Activated T-helper 2 cell treated with anti-CD3 and anti-CD28 coated beads, Interferon-gamma antibody, Interleukin-2, Interleukin-4, amounts not matched to agents 10 μg/mL and 5 μg/mL and 100 μg/mL, durations not matched to agents 14 hours and 24 hours and 36 hours (primary cell): ENCODE measurements around the gene SLC16A7. TPM values are rescaled to one million over a fixed set of nuclear protein-coding genes. Genes with fewer than 3 reads are reported as not detected.

Experiments
- DNase-seq: peaks from one replicate; pipeline ENCODE4 v3.0.0; 2021; ENCODE audit warnings: low spot score
- H3K27ac Mint-ChIP-seq: one replicate; pipeline ENCODE4 v1.8.0; 2021; ENCODE audit warnings: mixed read lengths
- H3K27me3 Mint-ChIP-seq: one replicate; pipeline ENCODE4 v1.8.0; 2021; ENCODE audit warnings: low read depth, mixed read lengths
- H3K36me3 Mint-ChIP-seq: one replicate; pipeline ENCODE4 v1.8.0; 2021; ENCODE audit warnings: low read depth, mixed read lengths
- H3K4me1 Mint-ChIP-seq: one replicate; pipeline ENCODE4 v1.8.0; 2021; ENCODE audit warnings: low read depth, mixed read lengths
- H3K4me3 Mint-ChIP-seq: one replicate; pipeline ENCODE4 v1.8.0; 2021; ENCODE audit warnings: low read depth, mild to moderate bottlenecking, moderate library complexity, mixed read lengths
- H3K9me3 Mint-ChIP-seq: one replicate; pipeline ENCODE4 v1.8.0; 2021; ENCODE audit warnings: mixed read lengths
- intact Hi-C: fragments of 100-400 bp; cut with micrococcal nuclease; formaldehyde crosslinking; loops from one replicate; pipeline ENCODE4 v1.15.1; 2023
- total RNA-seq: library from RNA; stranded (reverse); gene quantifications from 2 replicates; pipeline ENCODE4 v1.2.3, GENCODE V29; 2022

The SLC16A7 gene
- total RNA-seq, 1 donor from 2014 or later, result 29.1 TPM

DNA sequence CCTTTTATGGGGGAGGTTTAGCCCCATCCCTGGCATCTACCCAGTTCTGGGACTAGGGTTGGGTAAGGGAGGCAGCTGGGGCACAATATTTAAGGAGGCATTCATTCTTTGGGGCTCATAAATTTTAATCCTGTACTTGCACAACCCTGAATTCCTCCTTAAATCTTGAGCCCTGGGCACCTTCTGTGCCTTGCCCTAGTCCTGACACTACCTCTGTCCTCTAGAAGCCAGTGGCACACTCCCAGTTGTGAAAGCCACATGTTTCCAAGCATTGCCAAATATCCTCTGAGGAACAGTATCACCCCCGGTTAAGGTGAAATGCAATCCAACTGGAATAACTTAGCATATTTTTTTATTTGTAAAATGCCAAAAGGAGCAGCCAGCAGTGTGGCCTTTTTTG, 36.6 kb downstream of the SLC16A7 start:
- peaks cover 18% of the 10 kb centered on the region for H3K4me1 Mint-ChIP-seq
- no peaks in the 10 kb centered on the region for H3K27me3 Mint-ChIP-seq
- H3K27ac Mint-ChIP-seq, result no peak overlapping the region
- no peaks in the 10 kb centered on the region for H3K9me3 Mint-ChIP-seq
- H3K36me3 Mint-ChIP-seq, result peaks cover 35% of the 10 kb centered on the region
- no peak overlapping the region for H3K4me3 Mint-ChIP-seq
- intact Hi-C loops, result no loop called here
- no peak for DNase-seq

DNA sequence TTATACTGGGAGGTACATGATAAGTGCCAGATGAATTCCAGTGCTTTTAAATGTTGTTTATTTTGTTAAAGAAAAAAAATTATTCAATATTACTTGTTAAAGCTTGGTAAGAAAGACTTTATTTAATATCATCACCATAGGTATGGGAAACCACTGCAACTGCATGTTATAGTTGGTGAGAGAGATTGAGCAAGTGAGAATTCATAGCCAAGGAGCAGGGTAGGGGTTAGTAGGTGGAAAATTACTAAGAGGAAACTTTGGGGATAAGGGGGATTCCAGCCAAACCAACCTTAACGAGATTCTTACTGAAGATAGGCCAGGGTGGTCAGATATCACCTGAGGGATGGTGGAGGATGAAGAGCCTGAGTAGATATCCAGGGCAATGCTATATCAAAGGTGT, 38.4 kb downstream of the SLC16A7 start:
- Mint-ChIP-seq H3K4me3 (no peak overlapping the region), H3K27me3 (no peaks in the 10 kb centered on the region), H3K4me1 (peaks cover 19% of the 10 kb centered on the region), H3K36me3 (peaks cover 23% of the 10 kb centered on the region), H3K27ac (no peak overlapping the region), H3K9me3 (no peaks in the 10 kb centered on the region)
- no peak for DNase-seq
- intact Hi-C loops, result no loop called here

DNA sequence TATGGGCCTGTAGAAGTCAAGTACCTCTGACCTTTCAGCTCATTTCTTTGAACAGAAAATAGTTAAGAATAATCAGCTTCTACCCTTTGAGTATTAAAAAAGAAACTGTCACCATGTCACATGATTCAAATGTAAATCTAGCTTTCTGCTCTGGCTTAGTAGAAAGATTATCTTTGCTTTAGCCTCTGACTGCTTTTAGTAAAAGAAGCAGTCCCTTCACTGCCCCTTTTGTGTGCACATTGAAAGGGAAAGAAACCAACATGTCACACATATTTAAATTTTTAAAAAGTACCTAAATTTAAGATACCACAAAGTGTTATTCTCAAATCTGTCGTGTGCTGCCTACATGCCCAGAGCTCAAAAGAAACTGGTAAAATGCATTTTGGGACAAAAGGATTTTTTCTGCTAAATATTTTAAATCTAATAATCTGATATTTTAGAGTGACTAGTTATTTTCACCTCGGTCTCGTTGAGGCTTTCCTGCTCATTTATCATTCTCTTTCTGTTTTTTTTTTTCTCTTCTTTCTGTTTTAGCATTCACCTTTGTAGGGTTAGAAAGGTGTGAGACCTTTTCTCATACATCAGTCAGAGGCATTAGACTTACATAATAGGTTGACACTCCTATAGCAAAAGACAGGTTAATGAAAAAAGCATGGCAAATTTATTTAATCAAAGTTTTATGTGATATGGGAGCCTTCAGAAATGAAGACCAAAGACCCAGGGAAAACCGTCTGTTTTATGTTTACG, 41.3 kb downstream of the SLC16A7 start:
- H3K27ac Mint-ChIP-seq, result no peak overlapping the region
- DNase-seq, result no peak
- intact Hi-C loops, result loop anchor here (5.0 kb wide), 1 partner anchor 40 kb away; the partner anchor contains the start of gene SLC16A7
- H3K4me3 Mint-ChIP-seq, result no peak overlapping the region
- H3K4me1 Mint-ChIP-seq, result peaks cover 12% of the 10 kb centered on the region
- peaks cover 1% of the 10 kb centered on the region for H3K9me3 Mint-ChIP-seq
- peaks cover 25% of the 10 kb centered on the region for H3K36me3 Mint-ChIP-seq
- no peaks in the 10 kb centered on the region for H3K27me3 Mint-ChIP-seq

DNA sequence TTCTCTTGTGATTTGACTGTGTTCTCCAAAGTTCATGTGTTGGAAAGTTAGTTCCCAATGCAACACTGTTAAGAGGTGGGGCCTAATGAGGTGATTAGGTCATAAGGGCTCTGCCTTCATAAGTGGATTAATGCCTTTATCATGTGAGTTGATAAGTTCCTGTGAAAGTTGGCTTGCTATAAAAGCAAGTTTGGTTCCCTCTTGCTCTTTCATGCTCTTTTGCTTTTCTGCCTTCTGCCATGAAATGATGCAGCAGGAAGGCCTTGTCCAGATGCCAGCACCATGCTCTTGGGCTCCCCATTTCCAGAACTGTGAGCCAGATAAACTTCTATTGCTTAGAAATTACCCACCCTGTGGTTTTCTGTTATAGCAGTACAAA, 41.9 kb downstream of the SLC16A7 start:
- Mint-ChIP-seq H3K9me3 (peaks cover 6% of the 10 kb centered on the region), H3K36me3 (peaks cover 27% of the 10 kb centered on the region), H3K27ac (no peak overlapping the region), H3K27me3 (no peaks in the 10 kb centered on the region), H3K4me1 (peaks cover 12% of the 10 kb centered on the region), H3K4me3 (no peak overlapping the region)
- intact Hi-C loops, result loop anchor here (5.0 kb wide), 1 partner anchor 40 kb away; the partner anchor contains the start of gene SLC16A7
- no peak for DNase-seq

DNA sequence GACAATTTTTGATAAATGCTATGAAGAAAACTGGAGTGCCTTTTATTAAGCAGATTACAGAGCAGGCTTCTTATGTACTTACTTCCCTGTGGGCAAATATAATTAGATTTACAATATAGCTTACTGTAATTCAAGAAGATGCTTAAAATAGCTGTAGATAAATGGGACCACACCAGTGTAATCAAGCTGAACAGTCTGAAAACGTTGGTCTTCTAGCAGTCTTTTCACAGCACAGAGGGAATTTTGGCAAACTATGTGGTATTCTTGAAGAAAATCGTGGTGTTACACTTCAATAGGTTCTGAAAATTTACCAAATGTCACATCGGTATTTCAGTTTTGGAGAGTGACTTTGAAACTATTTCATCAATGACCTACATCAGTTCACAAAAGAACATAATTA, 47.7 kb downstream of the SLC16A7 start:
- H3K4me1 Mint-ChIP-seq, result no peaks in the 10 kb centered on the region
- peaks cover 39% of the 10 kb centered on the region for H3K9me3 Mint-ChIP-seq
- H3K27me3 Mint-ChIP-seq, result no peaks in the 10 kb centered on the region
- H3K27ac Mint-ChIP-seq, result no peak overlapping the region
- peaks cover 70% of the 10 kb centered on the region for H3K36me3 Mint-ChIP-seq
- intact Hi-C loops, result no loop called here
- no peak overlapping the region for H3K4me3 Mint-ChIP-seq
- no peak for DNase-seq

DNA sequence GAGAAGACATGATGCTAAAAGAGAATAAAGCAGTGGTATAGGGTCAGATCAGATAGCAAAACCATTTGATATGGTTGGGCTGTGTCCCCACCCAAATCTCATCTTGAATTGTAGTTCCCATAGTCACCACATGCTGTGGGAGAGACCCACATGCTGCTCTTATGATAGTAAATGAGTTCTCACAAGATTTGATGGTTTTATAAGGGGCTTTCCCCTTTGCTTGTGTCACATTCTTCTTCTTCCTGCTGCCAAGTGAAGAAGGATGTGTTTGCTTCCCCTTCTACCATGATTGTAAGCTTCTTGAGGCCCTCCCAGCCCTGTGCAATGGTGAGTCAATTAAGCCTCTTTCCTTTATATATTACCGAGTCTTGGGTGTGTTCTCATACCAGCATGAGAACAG, 49.4 kb downstream of the SLC16A7 start:
- Mint-ChIP-seq H3K36me3 (peaks cover 68% of the 10 kb centered on the region), H3K4me3 (no peak overlapping the region)
- intact Hi-C loops, result no loop called here

DNA sequence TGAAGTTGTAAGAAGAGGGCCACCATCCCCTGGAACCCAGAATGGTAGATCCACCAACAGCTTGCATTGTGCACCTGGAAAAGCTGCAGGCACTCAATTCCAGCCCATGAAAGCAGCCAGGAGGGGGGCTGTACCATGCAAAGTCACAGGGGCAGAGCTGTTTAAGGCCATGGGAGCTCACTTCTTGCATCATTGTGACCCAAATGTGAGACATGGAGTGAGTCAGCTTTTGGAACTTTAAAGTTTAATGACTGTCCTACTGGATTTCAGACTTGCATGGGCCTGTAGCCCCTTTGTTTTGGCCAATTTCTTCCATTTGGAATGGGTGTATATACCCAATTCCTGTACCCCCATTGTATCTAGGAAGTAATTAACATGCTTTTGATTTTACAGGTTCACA, 50.8 kb downstream of the SLC16A7 start:
- Mint-ChIP-seq H3K4me3 (no peak overlapping the region), H3K9me3 (peaks cover 39% of the 10 kb centered on the region), H3K27ac (no peak overlapping the region), H3K4me1 (peaks cover 6% of the 10 kb centered on the region), H3K36me3 (peaks cover 66% of the 10 kb centered on the region), H3K27me3 (no peaks in the 10 kb centered on the region)
- no peak for DNase-seq
- intact Hi-C loops, result no loop called here

More for the DNA sequence above, 49.4 kb downstream of the SLC16A7 start:
- H3K9me3 Mint-ChIP-seq, result peaks cover 39% of the 10 kb centered on the region
- H3K27ac Mint-ChIP-seq, result no peak overlapping the region
- H3K4me1 Mint-ChIP-seq, result peaks cover 3% of the 10 kb centered on the region
- no peaks in the 10 kb centered on the region for H3K27me3 Mint-ChIP-seq
- no peak for DNase-seq

DNA sequence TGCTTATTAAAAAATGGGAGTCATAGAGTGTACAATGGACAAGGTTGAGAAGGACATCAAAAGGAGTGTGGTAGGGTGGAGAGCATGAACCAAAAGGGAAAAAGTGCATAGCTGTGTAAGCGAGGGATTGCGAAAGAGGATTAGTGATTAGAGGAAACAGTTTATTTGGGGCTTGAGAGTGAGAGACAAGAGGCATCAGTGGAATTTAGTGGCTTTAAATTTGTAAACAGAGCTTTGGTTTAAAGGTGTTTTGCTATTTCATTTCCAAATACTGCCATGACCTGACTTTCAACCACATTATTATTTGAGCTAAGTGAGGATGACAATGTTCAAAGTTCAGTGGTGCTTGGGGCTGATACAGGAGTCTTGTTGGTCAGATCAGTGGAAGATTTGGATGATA, 53.4 kb downstream of the SLC16A7 start:
- no peak for DNase-seq
- Mint-ChIP-seq H3K27ac (no peak overlapping the region), H3K9me3 (peaks cover 23% of the 10 kb centered on the region), H3K36me3 (peaks cover 44% of the 10 kb centered on the region), H3K27me3 (no peaks in the 10 kb centered on the region), H3K4me1 (peaks cover 6% of the 10 kb centered on the region), H3K4me3 (no peak overlapping the region)
- intact Hi-C loops, result no loop called here

DNA sequence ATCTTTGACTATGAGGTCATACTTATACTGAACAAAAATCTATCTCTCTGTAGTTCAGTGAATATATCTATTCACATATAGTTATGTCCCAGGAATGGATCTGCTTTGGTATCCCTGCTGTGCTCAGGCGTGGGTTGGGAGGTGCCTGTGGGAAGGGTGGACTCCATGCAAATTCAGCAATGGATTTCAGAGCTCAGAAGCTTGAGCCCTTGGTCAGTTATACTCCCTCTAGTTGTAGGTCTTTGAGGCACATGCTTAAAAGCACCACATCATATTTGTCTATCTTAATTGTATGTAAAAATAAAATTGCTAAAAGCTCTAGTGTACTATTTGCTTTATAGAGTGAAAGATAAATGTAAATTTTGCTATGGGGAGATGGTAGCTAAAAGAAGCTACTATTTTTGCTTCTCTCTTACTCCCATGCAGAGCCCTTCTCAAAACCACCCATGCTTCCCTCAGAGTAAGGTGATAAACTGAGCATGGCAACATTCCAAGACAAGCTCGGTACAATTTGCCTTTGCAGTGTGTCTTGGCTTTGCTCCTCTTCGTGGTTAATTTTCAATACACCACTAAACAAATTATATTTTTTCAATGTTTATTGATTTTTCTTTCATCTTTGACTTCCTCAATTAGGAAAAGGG, 54.9 kb downstream of the SLC16A7 start:
- Mint-ChIP-seq H3K27me3 (no peaks in the 10 kb centered on the region), H3K27ac (no peak overlapping the region), H3K4me1 (peaks cover 7% of the 10 kb centered on the region), H3K4me3 (no peak overlapping the region), H3K9me3 (peaks cover 10% of the 10 kb centered on the region), H3K36me3 (peaks cover 35% of the 10 kb centered on the region)
- DNase-seq, result no peak
- intact Hi-C loops, result no loop called here

DNA sequence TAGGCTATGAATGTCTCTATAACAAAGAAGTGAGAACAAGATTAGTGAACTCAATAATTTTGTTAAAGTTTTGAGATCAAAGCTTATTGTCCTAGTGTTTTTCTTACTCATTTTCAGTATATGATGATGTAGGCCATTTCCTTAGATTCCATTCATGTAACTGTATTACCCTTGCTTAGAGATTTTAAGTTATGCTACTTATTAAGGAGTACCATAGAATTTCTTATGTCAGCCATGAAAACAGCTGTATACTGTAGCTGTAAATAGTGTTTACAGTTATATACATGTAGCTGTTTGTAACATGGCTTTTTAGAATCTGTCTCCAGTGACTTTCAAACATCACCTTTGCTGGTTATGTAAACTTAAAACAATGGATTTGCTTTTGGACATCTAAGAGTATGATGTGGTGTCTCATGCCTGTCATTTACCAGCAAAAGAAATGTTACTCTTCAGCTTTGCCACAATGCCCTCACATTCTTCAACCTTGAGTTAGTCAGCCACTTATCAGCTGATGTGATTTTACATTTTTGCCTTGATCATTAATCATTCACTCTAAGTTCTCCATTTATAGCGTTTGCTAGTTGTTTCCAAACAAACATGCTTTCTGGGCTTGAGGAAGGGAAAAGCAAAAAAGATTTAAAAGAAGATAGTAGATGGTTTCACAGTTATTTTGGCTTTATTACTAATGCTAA, 55.5 kb downstream of the SLC16A7 start:
- intact Hi-C loops, result no loop called here
- H3K27me3 Mint-ChIP-seq, result no peaks in the 10 kb centered on the region
- H3K4me3 Mint-ChIP-seq, result no peak overlapping the region
- H3K36me3 Mint-ChIP-seq, result peaks cover 31% of the 10 kb centered on the region
- peaks cover 7% of the 10 kb centered on the region for H3K4me1 Mint-ChIP-seq
- H3K27ac Mint-ChIP-seq, result no peak overlapping the region
- DNase-seq, result no peak
- H3K9me3 Mint-ChIP-seq, result peaks cover 8% of the 10 kb centered on the region

DNA sequence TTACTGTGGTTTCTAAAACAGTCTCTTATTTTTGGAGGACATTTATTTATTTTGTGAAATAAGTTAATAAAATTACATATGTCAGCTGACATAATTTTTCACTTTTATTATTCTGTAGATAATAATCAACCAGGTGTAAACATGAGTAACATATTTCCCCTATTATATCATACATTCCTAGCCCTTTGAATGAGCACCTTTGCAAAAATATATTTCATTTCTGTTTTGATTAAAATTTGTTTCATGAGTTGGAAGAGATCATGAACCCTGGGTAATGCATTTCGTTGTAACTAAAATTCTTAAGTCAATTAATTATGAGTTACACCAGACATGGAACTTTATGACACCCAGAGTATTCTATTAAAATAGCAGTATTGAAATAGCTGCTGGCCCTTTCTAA, 56.3 kb downstream of the SLC16A7 start:
- Mint-ChIP-seq H3K4me3 (no peak overlapping the region), H3K36me3 (peaks cover 25% of the 10 kb centered on the region), H3K9me3 (peaks cover 3% of the 10 kb centered on the region), H3K27me3 (no peaks in the 10 kb centered on the region), H3K27ac (no peak overlapping the region), H3K4me1 (peaks cover 7% of the 10 kb centered on the region)
- DNase-seq, result no peak
- intact Hi-C loops, result no loop called here

DNA sequence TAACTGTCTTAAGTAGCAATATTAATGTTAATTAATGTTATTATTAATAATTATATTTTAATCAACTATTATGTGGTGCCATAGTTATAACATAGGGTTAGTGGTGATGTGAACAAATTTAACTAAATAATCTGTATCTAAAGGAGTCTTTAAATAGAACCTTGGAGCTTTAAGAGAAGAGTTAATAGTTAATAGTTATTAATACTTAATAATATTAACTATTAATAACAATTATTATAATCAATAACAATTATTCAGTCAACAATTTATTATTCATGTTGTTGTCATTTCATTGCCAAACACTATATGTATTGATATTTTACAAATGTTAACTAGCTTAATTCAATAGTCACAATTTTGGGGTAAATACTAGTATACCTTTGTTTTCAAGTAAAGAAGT, 58.2 kb downstream of the SLC16A7 start:
- DNase-seq, result no peak
- intact Hi-C loops, result no loop called here
- Mint-ChIP-seq H3K4me3 (no peak overlapping the region), H3K4me1 (peaks cover 7% of the 10 kb centered on the region), H3K9me3 (no peaks in the 10 kb centered on the region), H3K27ac (no peak overlapping the region), H3K36me3 (peaks cover 13% of the 10 kb centered on the region), H3K27me3 (no peaks in the 10 kb centered on the region)

DNA sequence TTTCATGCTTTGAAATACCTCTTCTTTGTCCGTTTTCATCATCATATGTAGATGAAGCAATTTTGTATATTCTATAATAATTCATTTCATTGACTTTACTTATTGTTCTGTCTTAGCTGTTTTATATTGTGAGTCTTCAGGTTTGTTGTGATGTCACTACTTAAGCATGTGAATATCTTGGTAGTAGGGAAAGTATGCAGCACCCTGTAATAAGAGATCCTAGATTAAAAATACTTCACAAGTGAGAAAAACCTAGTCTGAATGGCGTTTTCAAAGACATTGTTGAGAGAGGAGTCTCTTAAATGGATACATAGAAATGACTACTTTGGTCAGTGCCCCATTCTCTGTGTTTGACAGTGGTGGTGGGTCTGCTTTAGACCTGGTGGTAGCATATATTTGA, 61.4 kb downstream of the SLC16A7 start:
- intact Hi-C loops, result no loop called here
- H3K36me3 Mint-ChIP-seq, result peaks cover 11% of the 10 kb centered on the region

More for the DNA sequence above, 61.4 kb downstream of the SLC16A7 start:
- Mint-ChIP-seq H3K27me3 (no peaks in the 10 kb centered on the region), H3K4me3 (no peak overlapping the region), H3K27ac (no peak overlapping the region), H3K4me1 (peaks cover 3% of the 10 kb centered on the region), H3K9me3 (no peaks in the 10 kb centered on the region)
- DNase-seq, result no peak
